NCI-H146 (cell line): ENCODE measurements around the gene FARS2.
"Not testable (repeated sequence)": the region's sequence is repeated elsewhere in the genome, so short reads cannot be mapped to it uniquely, and the experiment has no call there.

Source experiments
- DNase-seq: peaks from one replicate; lab custom pipeline; 2025; lab: John Stamatoyannopoulos, UW

FARS2 gene

DNA sequence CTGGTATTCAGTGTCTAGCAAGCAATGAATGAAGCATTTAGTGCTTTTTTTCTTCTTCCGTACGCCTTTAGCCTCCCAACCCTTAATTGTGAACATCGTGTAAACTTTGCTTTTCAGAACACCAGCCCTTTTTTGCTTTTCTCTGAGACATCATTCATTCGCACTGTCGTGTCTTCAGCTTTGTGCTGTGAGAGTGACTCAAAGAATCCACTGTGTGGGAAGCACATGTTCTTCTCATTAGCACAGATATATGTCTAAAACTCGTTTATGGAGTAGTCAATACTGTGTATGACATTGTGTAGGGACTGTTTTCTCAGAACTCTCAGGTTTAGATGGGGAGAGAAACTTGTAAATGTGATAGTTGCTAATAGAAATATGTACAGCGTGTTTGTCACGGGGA lies 279.1 kb downstream of the FARS2 start:
- DNase-seq: no peak

DNA sequence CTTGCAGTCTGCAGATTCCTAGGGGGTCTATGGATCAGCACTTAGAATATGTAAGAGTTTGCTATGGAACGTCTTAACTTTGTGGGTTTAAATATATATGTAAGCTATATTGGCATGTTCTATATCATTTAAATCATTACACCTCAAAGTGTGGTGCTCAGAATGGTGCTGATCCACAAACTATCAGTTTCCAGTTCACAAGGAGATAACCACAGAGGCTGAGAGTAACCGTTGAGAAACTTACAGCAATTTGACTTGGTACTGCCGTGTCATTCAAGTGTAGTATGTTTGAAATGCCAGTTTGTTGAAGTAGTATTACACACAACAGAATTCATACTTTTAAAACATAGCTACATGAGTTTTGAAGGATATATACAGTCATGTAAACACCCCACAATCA lies 279.7 kb downstream of the FARS2 start:
- no peak for DNase-seq

DNA sequence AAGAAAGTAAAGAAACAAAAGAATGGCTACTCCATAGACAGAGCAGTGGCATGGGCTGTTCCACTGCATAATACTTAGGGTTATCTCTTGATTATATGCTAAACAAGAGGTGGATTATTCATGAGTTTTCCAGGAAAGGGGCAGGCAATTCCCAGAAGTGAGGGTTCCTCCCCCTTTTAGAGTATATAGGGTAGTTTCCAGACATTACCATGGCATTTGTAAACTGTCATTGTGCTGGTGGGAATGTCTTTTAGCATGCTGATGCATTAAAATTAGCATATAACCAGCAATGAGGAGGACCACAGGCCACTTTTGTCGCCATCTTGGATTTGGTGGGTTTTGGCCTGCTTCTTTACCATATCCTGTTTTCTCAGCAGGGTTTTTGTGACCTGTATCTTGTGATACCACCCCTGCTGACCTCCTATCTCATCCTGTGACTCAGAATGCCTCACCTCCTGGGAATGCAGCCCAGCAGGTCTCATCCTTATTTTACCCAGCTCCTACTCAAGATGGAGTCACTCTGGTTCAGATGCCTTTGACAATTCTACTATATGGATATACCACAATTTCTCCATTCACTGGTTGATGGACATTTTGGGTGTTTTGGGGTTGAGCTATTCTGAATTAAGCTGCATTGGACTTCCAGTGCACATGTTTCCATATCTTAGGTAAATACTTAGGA lies 280.6 kb downstream of the FARS2 start:
- DNase-seq: no peak

DNA sequence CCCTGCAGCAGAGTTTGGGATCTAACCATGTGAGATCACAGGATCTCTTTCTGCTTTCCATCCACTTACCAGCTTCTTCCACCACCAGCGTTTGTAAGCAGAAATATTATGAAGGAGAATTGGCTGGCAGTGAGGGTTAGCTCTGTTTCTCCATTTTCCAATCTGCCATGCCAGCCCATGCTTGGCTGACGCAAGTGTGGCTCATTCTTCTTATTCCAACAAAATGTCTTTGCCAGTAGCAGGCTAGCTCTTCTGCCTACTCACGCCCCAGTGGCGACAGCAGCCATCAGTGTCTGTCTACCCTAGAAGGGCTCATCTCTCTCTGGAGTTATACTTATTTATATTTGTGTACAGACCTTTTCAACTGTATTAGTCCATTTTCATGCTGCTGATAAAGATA lies 286.2 kb downstream of the FARS2 start:
- no peak for DNase-seq

DNA sequence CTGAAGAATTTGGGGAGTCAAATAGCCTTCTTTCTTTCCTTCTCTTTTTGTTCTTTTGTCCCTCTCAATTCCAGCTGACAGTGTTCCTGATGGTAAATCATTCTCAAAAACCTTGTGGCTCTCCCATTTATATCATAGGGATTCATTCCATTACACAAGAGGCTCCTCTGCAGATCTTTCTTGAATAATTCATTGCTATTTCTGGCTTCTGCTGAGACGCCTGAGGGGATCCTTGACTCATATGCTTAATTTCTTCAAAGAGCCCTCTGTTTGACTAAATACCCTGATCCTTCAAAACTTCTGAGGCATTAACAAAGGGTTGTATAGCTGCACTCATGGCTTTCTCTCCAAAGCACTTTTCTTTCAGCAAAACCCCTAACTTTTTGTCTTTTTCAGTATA lies 289.3 kb downstream of the FARS2 start:
- no peak for DNase-seq

DNA sequence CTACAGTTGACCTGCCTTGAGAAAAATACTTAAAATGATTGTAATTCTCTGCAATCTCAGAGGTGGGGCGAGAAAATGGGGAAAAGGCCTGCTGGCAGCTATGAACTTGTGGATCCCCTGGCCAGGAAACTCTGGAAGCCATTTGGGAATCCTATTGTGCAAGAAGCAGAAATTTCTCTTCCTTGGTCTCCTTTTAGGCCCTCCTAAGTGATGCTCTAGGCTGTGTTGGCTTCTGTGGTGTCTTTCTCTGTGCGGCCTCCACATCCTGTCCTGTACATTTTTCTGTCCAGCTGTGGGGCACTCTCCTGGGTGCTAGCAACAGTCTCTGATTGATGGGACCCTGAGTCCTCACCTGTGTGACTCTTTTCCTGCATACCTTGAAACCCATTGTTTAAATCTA lies 290.9 kb downstream of the FARS2 start:
- no peak for DNase-seq

DNA sequence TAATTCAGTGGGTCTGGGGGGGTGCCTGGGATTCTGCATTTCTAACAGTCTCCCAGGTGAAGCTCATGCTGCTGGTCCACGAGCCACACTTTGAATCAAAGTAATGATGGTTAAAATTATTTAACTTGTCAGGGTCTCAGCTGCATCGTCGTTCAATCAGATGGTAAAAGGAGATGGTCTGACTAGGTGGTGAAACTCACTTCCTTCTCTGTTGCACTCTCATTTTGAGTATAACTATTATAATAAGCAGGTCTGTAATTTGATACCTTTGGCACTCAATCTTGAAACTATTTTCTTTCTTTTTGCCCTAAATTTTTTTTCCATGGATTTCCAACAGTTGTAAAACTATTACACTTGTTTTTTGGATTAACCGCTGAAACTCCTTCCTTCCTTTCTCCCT lies 292.5 kb downstream of the FARS2 start:
- no peak for DNase-seq

DNA sequence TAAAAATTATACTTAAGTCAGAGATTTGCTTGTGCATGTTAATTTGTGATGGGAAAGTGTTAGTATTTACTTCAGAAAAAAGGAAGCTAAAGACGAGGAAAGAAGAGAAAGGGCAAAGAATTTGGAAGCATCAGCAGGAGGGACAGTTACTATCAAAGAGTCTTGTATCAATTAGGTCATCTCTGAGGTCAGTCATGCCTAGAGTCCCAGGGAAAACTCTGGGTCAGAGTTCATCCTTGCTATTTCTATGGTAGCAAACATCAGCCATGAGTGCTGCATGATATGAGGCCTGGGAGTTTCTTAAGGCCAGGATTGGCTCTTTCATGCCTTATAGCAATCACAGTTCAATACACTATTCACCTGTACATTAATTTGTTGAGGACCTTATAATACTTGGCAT lies 292.9 kb downstream of the FARS2 start:
- DNase-seq: no peak

DNA sequence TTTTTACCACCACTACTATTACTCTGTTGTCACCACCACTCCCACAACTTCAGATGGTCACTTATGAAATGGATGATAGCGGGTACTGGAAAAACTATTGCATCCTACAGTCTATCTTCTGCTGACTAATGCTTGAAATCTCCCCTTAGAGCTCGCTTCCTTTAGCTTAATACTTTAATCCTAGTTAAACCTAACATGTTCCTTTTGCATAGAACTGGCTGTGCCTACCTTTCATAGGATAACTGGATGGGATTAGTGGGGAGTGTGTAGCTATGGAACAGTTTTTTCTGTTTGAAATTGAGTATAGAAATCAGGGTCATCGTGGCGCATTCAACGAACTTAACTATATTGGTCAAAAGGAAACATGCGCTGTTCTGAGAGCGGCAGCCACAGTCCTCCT lies 294.7 kb downstream of the FARS2 start:
- no peak for DNase-seq

DNA sequence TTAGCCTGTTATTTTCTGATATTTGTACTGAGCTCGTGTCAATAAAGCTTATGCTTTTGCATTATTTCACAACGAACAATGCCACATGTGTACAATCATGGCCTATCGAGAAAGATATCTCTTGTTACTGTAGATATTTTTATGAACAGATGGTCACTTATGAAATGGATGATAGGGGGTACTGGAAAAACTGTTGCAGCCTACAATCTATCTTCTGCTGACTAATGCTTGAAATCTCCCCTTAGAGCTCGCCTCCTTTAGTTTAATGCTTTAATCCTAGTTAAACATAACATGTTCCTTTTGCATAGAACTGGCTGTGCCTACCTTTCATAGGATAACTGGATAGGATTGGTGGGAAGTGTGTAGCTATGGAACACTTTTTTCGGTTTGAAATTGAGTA lies 296.2 kb downstream of the FARS2 start:
- DNase-seq: no peak

DNA sequence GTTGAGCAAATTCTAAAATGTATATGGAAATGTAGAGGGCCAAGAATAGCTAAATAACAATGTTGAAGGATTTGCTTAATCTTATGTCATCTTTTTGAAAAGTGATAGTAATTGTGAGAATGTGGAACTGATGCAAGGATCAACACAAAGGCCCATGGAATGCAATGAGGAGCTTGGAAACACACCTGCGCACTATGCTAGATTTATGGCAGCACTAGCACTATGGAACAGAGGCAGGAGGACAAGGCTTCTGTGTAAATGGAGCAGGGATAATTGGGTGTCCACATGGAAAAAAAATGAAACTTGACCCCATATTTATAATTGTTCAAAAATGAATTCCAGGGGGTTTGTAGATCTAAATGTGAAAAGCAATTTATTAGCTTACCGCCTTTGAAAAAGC lies 298.3 kb downstream of the FARS2 start:
- DNase-seq: no peak

DNA sequence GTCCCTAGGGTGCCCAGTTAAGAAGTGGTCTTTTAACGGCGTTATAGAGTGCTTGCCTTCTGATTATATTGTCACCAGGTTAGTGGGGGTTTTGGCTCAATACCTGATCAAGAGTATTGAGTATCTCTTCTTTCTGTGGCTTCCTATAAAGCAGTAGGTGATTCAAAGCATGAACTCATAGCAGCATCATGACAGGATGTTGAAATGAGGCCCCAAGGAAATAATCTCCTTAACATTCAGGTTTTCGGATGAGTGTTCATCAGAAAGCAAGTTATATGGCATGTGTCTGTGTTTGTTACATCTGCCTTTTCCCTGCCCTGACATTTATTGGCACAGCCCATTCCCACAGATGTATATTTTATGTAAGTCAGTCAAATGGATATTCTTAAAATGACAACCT lies 301.0 kb downstream of the FARS2 start:
- DNase-seq: no peak

DNA sequence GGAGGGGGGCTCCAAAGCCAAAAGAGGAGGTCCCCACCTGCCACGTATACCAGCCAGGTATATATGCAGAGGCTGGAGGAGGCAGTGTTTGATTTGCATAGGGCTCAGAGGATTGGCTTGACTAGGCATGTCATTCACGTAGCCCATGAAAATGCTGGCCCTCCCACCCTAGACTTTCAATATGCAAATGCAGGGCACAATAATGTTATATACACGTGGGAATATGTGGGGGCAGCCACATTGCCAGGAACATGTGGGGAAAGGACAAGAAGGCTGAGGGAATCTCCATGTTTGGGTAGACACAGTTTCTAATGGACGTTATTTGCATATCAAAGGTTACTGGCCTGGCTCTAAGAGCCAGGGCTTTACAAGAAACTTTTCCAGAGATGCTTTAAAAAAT lies 301.8 kb downstream of the FARS2 start:
- no peak for DNase-seq

DNA sequence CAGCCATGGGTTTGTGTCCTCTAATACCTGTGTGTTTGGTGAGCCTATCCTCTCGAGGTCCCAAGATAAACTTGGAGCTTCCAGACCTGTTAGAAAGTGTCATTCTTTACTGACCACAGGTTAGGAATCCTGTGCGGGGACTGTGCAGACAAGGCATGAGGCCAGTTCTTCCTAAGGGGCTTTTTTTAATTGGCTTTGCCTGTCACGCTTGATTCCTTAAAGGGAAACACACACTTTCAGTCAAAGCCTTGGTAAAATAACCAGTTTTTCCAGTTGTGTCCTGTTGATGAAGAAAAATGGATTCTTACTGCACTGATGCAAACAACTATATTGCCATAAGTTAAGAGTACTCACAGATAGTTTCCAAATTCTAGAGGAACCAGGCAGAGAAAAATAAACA lies 303.4 kb downstream of the FARS2 start:
- not testable (repeated sequence) for DNase-seq

DNA sequence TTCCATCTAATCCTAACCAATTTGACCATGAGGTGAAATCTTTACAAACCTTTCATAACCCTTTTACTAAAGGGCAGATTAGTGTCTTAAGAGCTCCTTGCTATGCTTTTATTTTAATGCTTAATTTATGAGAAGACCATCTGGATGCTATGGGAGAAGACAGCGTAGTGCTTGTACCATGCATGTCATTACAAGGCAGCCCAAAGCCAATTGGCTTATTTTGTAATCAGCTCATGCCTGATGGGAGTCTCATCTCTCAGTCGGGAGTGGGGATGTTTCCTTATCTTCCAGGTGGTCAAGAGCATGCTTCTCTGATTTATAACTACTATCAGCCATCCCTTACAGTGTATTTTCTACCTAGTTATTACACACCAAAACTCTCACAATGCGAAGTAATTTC lies 304.7 kb downstream of the FARS2 start:
- DNase-seq: no peak

DNA sequence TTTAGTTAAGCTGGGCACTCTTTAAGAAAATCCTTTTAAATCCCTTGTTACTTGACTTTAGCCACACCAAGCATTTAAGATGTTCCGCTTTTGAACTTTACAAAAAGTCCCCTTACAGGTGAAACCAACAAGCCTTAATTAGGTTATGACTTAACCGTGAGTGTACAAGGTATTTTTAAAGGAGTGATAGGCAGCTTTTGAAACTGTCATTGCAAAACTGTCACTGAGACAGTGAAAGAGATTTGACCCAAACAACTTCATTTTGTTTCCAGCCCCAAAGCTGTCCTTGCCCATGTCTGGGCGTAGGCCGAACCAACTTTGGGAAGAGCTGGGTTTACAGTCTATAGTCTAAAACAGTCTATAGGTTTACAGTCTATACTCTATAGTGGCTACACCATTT lies 305.4 kb downstream of the FARS2 start:
- no peak for DNase-seq

DNA sequence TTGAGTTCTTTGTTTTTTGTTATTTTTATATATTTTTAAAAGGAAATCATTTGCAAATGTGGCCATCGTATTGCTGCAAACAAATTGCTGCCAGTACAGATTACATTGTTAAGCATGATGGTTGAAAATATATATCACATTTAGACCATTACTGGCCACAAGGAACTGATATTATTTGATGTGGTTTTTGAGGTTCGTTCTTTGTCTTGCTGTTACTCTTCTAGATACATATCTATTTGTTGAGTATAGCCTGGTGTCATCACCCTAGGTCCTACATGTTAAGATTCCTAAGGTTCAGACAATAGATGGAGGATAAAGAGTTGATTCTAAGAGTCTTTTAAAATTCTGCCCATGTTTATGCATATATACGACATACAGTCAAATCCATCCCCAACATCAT lies 306.0 kb downstream of the FARS2 start:
- no peak for DNase-seq

DNA sequence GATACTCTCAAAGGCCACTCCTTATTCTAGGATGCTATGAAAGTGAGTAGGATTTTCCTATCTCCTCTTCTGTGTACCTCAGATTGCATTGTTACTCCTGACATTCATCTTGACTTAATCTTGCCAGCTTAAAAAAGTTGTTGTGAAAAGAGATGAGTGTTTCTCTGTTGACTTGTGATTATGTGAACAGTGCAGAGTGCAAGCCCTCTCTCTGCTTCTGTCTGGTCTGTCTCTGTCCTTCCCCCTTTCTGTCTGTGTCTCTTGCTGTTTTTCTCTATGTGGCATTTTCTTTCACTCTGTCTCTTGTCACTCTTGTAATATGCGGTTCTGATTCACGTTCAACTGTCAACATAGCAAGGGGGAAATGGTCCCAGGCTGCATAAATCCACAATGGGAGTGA lies 306.6 kb downstream of the FARS2 start:
- DNase-seq: no peak

DNA sequence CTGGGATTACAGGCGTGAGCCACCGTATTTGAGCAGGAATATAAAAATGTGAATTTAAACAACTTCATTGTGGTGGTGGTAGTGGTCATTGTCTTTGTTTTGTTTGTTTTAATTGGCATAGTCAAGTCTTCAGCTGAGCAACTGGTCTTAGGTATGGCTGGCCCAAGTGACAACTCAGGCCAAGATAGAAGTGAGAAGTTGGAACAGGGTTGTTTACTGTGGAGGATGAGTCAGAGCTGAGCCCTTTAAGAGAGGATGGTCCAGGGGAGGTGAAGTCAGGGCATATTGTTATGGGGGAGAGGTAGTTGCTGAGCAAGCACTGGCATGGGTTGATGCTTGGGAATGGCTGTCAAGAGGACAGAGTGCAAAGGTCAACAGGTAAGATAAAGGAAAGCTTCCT lies 308.2 kb downstream of the FARS2 start:
- no peak for DNase-seq

DNA sequence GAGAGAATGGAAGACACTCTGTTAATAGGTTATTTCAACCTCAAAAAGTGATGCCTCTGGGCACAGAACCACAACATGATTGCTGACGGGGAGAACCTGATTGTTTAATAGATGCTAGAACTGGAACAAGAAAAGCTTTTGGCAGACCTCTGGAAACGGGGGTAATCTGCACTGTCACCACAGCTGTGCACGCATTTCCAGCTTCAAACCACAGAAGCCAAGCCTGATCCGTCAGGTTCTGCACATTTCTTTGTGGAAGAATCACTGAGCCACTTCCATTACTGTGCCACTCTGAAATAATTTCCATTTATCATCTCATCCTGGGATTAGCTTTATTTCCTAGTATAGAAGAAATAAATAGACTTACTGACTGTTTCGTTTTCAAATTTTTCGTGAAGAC lies 309.3 kb downstream of the FARS2 start:
- peak; percentile 2 for DNase-seq

DNA sequence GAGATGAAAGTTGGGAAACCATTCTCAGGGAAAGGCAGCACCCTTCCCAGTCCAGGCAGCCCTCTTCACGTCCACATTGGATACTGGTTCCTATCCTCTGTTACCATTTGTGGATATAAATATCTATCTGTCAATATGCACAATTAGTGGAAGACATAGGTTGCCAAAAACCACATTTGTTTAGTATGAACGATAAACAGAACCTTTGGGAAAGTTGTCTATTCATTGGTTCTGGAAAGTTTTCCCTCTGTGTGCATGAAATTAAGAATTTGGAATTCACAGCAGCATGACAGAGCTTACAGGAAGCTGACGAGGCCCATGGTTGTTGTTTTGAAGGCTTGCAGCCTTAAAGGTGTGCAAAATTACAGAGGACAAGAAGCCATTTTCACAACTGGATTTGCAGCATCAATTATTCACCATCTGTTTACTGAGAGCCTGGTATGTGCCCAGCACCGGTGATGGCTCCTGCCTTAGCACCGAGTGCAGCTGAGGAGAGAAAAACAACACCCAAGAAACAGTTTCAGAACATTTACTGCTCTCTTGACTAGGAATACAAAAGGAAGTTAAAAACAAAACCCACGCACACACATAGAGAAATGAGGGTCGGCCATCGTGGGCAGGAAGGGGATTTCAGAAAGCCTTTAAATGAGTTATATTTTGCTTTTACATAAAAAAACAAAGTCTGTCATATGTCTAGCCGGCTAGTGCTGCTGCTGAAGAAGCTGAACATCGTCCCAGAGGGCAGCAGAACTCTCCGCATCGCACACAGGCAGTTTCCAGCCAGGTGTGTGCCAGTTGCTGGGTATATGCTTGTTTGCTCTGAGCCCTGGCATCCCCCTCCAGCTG lies 319.6 kb downstream of the FARS2 start:
- DNase-seq: no peak

DNA sequence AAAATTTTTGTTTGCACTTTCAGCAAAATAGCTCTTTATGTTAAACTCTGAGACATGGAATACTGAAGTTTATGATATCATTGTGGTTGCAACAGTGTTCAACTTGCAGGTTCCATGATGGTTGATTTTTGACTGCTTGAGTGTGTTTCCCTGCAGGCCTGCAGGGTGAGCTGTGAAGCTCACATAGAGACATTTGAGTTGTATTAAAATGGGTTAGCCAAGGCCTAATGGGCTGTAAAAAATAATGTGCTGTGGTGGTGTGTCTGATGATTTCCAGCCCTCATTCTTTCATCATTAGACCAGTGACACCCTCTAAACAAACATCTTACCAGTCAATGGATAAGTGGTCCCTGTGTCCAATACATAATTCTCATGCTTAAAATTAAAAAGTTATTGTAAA lies 321.4 kb downstream of the FARS2 start:
- DNase-seq: peak; percentile 24

DNA sequence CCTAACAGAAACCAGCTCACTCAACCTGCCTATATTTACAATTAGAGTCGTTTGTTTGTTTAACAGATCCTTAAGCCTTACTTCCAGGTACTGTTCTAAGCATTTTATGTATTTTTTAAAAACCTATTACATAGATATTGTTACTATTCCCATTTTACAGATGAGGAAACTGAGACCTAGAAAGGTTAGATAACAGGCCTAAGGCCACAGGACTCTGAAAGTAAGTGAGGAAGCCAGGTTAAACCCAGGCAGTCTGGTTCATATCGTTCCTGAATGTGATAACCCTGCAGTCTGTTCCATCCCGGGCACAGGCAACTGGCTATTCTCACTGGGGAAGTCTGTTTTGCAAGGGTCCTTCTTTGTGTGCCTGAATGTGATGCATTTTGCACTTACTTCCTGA lies 322.2 kb downstream of the FARS2 start:
- no peak for DNase-seq

DNA sequence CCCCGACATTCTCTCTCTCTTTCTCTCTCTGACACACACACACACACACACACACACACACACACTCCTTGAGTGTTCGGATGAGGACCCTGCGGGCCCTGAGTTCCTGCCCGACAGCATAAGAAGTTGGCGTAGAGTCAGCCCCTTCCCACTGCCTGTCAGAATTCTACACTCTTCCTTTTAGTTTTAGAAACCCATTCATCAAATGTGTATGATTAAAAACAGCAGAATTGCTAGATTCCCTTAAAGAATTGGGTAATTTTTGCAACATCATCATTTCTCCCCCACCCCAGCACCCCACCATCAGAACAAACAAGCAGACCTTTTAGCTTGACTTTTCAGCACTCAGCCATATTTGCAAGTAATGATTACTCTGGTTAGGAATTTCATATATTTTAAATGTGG lies 322.8 kb downstream of the FARS2 start:
- no peak for DNase-seq
